ENCODE measurements around the gene CIC.

DNA sequence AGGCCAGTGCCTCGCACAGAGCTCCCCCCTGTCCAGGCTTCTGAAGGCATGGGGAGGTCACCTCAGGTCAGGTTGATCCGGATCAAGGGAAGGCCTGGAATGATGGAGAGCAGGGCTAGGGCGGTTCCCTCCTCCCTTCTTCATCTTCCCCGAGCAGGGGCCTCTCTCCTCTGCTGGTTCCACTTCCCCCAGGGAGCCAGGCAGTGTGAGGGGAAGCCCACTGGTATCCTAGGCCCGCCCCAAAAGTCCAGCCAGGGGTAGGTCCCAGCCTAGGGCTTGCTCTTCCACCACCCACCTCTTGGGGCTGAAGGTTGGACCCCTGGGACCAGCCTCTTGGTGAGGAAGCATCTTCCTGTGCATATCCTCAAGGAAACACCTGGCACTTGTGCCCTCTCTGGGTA, 16.5 kb downstream of the CIC start:
- TF ChIP-seq, protein P1, sequence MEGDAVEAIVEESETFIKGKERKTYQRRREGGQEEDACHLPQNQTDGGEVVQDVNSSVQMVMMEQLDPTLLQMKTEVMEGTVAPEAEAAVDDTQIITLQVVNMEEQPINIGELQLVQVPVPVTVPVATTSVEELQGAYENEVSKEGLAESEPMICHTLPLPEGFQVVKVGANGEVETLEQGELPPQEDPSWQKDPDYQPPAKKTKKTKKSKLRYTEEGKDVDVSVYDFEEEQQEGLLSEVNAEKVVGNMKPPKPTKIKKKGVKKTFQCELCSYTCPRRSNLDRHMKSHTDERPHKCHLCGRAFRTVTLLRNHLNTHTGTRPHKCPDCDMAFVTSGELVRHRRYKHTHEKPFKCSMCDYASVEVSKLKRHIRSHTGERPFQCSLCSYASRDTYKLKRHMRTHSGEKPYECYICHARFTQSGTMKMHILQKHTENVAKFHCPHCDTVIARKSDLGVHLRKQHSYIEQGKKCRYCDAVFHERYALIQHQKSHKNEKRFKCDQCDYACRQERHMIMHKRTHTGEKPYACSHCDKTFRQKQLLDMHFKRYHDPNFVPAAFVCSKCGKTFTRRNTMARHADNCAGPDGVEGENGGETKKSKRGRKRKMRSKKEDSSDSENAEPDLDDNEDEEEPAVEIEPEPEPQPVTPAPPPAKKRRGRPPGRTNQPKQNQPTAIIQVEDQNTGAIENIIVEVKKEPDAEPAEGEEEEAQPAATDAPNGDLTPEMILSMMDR (IDR thresholded peaks at IDR 0.05) = no peak
- TF ChIP-seq EP300 (IDR thresholded peaks at IDR 0.05) = no peak
- TF ChIP-seq POLR2A (IDR thresholded peaks at IDR 0.05) = no peak
- TF ChIP-seq POLR2AphosphoS5 (IDR thresholded peaks at IDR 0.05) = no peak

Data from suprapubic skin (tissue), 4 donors.